Subcutaneous abdominal adipose tissue (tissue), 5 donors: Measurements from ENCODE around the gene HNF4A.

Experiments used
- H3K27ac ChIP-seq: one replicate; pipeline ENCODE4 v1.7.0; 2013; ENCODE audit warnings: low read depth, mild to moderate bottlenecking, inconsistent platforms, low read length, moderate library complexity
- H3K27me3 ChIP-seq, 5 donors: one replicate each; pipeline ENCODE4 v1.7.0; 2013; ENCODE audit warnings: low read length in 5 of 5, inconsistent platforms in 1 of 5; ENCODE audit not compliant: control insufficient read depth in 5 of 5, insufficient read depth in 4 of 5
- H3K36me3 ChIP-seq, 5 donors: one replicate each; pipeline ENCODE4 v1.7.0; 2013; ENCODE audit warnings: low read length in 5 of 5; ENCODE audit not compliant: control insufficient read depth in 5 of 5, insufficient read depth in 5 of 5
- H3K4me1 ChIP-seq, 5 donors: one replicate each; pipeline ENCODE4 v1.7.0; 2013; ENCODE audit warnings: low read length in 5 of 5, mild to moderate bottlenecking in 3 of 5, moderate library complexity in 1 of 5; ENCODE audit not compliant: control insufficient read depth in 5 of 5, insufficient read depth in 5 of 5
- H3K4me3 ChIP-seq, 5 donors: one replicate each; pipeline ENCODE4 v1.7.0; 2013; ENCODE audit warnings: low read length in 5 of 5, low read depth in 1 of 5
- H3K9ac ChIP-seq, 5 donors: one replicate each; pipeline ENCODE4 v1.7.0; 2013; ENCODE audit warnings: low read length in 5 of 5, mild to moderate bottlenecking in 4 of 5, moderate library complexity in 3 of 5
- H3K9me3 ChIP-seq, 5 donors: one replicate each; pipeline ENCODE4 v1.7.0; 2013; ENCODE audit warnings: low read length in 5 of 5; ENCODE audit not compliant: control insufficient read depth in 5 of 5
- donor health status: healthy.
- donor health status: healthy.
- donor health status: healthy.
- donor health status: healthy.
- donor health status: healthy.

HNF4A gene

GRCh38 chr20:44388466-44389023 is 33.0 kb downstream of the HNF4A start:
- Histone ChIP-seq H3K9me3 (no peaks in the 10 kb centered on the region), H3K36me3 (no peaks in the 10 kb centered on the region), H3K4me3 (no peak overlapping the region), H3K9ac (no peak overlapping the region), H3K27ac (no peak overlapping the region), H3K27me3 (peaks cover 0 to 9% (median 0%) of the 10 kb centered on the region in 5 donors), H3K4me1 (peaks cover 0 to 9% (median 6%) of the 10 kb centered on the region in 5 donors)

GRCh38 chr20:44389871-44390270 is 34.4 kb downstream of the HNF4A start:
- H3K9ac ChIP-seq: no peak overlapping the region
- H3K27me3 ChIP-seq: peaks cover 0 to 9% (median 0%) of the 10 kb centered on the region in 5 donors
- H3K4me3 ChIP-seq: no peak overlapping the region
- H3K27ac ChIP-seq: no peak overlapping the region
- H3K4me1 ChIP-seq: peaks cover 0 to 19% (median 8%) of the 10 kb centered on the region in 5 donors
- H3K36me3 ChIP-seq: no peaks in the 10 kb centered on the region
- no peaks in the 10 kb centered on the region for H3K9me3 ChIP-seq

- Histone ChIP-seq H3K27me3 (peaks cover 0 to 9% (median 0%) of the 10 kb centered on the region in 5 donors), H3K9ac (no peak overlapping the region), H3K27ac (no peak overlapping the region)
Observed at GRCh38 chr20:44390280-44390679, 34.8 kb downstream of the HNF4A start.

GRCh38 chr20:44392088-44392775 is 36.7 kb downstream of the HNF4A start:
- H3K9ac ChIP-seq: no peak overlapping the region
- peaks cover 0 to 15% (median 0%) of the 10 kb centered on the region in 5 donors for H3K27me3 ChIP-seq
- H3K36me3 ChIP-seq: no peaks in the 10 kb centered on the region
- peaks cover 0 to 19% (median 8%) of the 10 kb centered on the region in 5 donors for H3K4me1 ChIP-seq
- no peak overlapping the region for H3K27ac ChIP-seq
- no peak overlapping the region for H3K4me3 ChIP-seq
- H3K9me3 ChIP-seq: no peaks in the 10 kb centered on the region

More at GRCh38 chr20:44390280-44390679, 34.8 kb downstream of the HNF4A start:
- H3K4me3 ChIP-seq: no peak overlapping the region
- H3K4me1 ChIP-seq: peaks cover 0 to 19% (median 8%) of the 10 kb centered on the region in 5 donors
- H3K36me3 ChIP-seq: no peaks in the 10 kb centered on the region
- no peaks in the 10 kb centered on the region for H3K9me3 ChIP-seq

- Histone ChIP-seq H3K4me3 (no peak overlapping the region), H3K27ac (no peak overlapping the region), H3K27me3 (peaks cover 0 to 15% (median 0%) of the 10 kb centered on the region in 5 donors), H3K9me3 (no peaks in the 10 kb centered on the region), H3K36me3 (no peaks in the 10 kb centered on the region), H3K4me1 (peaks cover 0 to 19% (median 8%) of the 10 kb centered on the region in 5 donors), H3K9ac (no peak overlapping the region)
Observed at GRCh38 chr20:44392776-44393607, 37.5 kb downstream of the HNF4A start.

GRCh38 chr20:44393608-44394451 is 38.3 kb downstream of the HNF4A start:
- peaks cover 0 to 11% (median 1%) of the 10 kb centered on the region in 5 donors for H3K4me1 ChIP-seq
- no peak overlapping the region for H3K27ac ChIP-seq
- H3K4me3 ChIP-seq: no peak overlapping the region
- peaks cover 0 to 15% (median 0%) of the 10 kb centered on the region in 5 donors for H3K27me3 ChIP-seq
- no peak overlapping the region for H3K9ac ChIP-seq
- H3K9me3 ChIP-seq: no peaks in the 10 kb centered on the region
- H3K36me3 ChIP-seq: no peaks in the 10 kb centered on the region

GRCh38 chr20:44394452-44394701 is 38.9 kb downstream of the HNF4A start:
- no peak overlapping the region for H3K27ac ChIP-seq
- H3K36me3 ChIP-seq: no peaks in the 10 kb centered on the region
- H3K9me3 ChIP-seq: no peaks in the 10 kb centered on the region
- H3K27me3 ChIP-seq: peaks cover 0 to 10% (median 0%) of the 10 kb centered on the region in 5 donors
- no peak overlapping the region for H3K4me3 ChIP-seq
- peaks cover 0 to 10% (median 0%) of the 10 kb centered on the region in 5 donors for H3K4me1 ChIP-seq
- no peak overlapping the region for H3K9ac ChIP-seq

- Histone ChIP-seq H3K9ac (no peak overlapping the region), H3K4me1 (peaks cover 0 to 10% (median 0%) of the 10 kb centered on the region in 5 donors), H3K27ac (no peak overlapping the region), H3K9me3 (no peaks in the 10 kb centered on the region), H3K4me3 (no peak overlapping the region), H3K27me3 (peaks cover 0 to 7% (median 0%) of the 10 kb centered on the region in 5 donors), H3K36me3 (no peaks in the 10 kb centered on the region)
Observed at GRCh38 chr20:44394702-44395460, 39.4 kb downstream of the HNF4A start.
